ENCODE data around the gene ELK3. TPM values are rescaled to one million over a fixed set of nuclear protein-coding genes. Genes with fewer than 3 reads are reported as not detected.

ELK3 gene
- total RNA-seq (2012; rRNA removed) = 46.6 and 58.5 TPM in 2 replicates

GRCh38 chr12:96193725-96194575 lies at the start of gene ELK3:
TSS of gene ELK3 (plus strand) at chr12:96194375.
- H3K4me1 ChIP-seq (ENCODE audit: control insufficient read depth, insufficient read depth, low read length) = peaks cover 16% of the 10 kb centered on the region
- peak within 1 kb of the TSS; percentile 99 for H3K9ac ChIP-seq (ENCODE audit: low read depth, low read length)
- peak within 1 kb of the TSS; percentile 97 for H3K4me3 ChIP-seq (ENCODE audit: low read length)
- peak within 1 kb of the TSS; percentile 90 for H3K4me2 ChIP-seq (ENCODE audit: low read length)
- H3K36me3 ChIP-seq (ENCODE audit: insufficient read depth, low read length) = peaks cover 6% of the 10 kb centered on the region
- H3K27me3 ChIP-seq (ENCODE audit: control insufficient read depth, insufficient read depth, low read length) = no peaks in the 10 kb centered on the region
- no peaks in the 10 kb centered on the region for H3K9me3 ChIP-seq (replicated peaks; ENCODE audit: low read length)

- no peak overlapping the region for H3K4me2 ChIP-seq (ENCODE audit: low read length)
- no peaks in the 10 kb centered on the region for H3K36me3 ChIP-seq (ENCODE audit: insufficient read depth, low read length)
- H3K9me3 ChIP-seq (replicated peaks; ENCODE audit: low read length) = no peaks in the 10 kb centered on the region
- H3K9ac ChIP-seq (ENCODE audit: low read depth, low read length) = no peak overlapping the region
- H3K4me3 ChIP-seq (ENCODE audit: low read length) = no peak overlapping the region
- H3K27me3 ChIP-seq (ENCODE audit: control insufficient read depth, insufficient read depth, low read length) = no peaks in the 10 kb centered on the region
- peaks cover 1% of the 10 kb centered on the region for H3K4me1 ChIP-seq (ENCODE audit: control insufficient read depth, insufficient read depth, low read length)
Measured at GRCh38 chr12:96146747-96147146, 47.4 kb upstream of the ELK3 start.

GRCh38 chr12:96150442-96150841 lies 43.7 kb upstream of the ELK3 start:
- no peaks in the 10 kb centered on the region for H3K36me3 ChIP-seq (ENCODE audit: insufficient read depth, low read length)
- no peak overlapping the region for H3K4me3 ChIP-seq (ENCODE audit: low read length)
- no peaks in the 10 kb centered on the region for H3K9me3 ChIP-seq (replicated peaks; ENCODE audit: low read length)
- H3K4me2 ChIP-seq (ENCODE audit: low read length) = no peak overlapping the region
- no peaks in the 10 kb centered on the region for H3K4me1 ChIP-seq (ENCODE audit: control insufficient read depth, insufficient read depth, low read length)
- H3K9ac ChIP-seq (ENCODE audit: low read depth, low read length) = no peak overlapping the region
- H3K27me3 ChIP-seq (ENCODE audit: control insufficient read depth, insufficient read depth, low read length) = no peaks in the 10 kb centered on the region

- Histone ChIP-seq H3K4me2 (ENCODE audit: low read length) (no peak overlapping the region), H3K27me3 (ENCODE audit: control insufficient read depth, insufficient read depth, low read length) (no peaks in the 10 kb centered on the region), H3K4me1 (ENCODE audit: control insufficient read depth, insufficient read depth, low read length) (no peaks in the 10 kb centered on the region), H3K9ac (ENCODE audit: low read depth, low read length) (no peak overlapping the region), H3K4me3 (ENCODE audit: low read length) (no peak overlapping the region), H3K36me3 (ENCODE audit: insufficient read depth, low read length) (no peaks in the 10 kb centered on the region), H3K9me3 (replicated peaks; ENCODE audit: low read length) (no peaks in the 10 kb centered on the region)
Measured at GRCh38 chr12:96152164-96152563, 42.0 kb upstream of the ELK3 start.

GRCh38 chr12:96153131-96153725 lies 40.9 kb upstream of the ELK3 start:
- Histone ChIP-seq H3K4me2 (ENCODE audit: low read length) (no peak overlapping the region), H3K9ac (ENCODE audit: low read depth, low read length) (no peak overlapping the region), H3K4me3 (ENCODE audit: low read length) (no peak overlapping the region), H3K36me3 (ENCODE audit: insufficient read depth, low read length) (no peaks in the 10 kb centered on the region), H3K4me1 (ENCODE audit: control insufficient read depth, insufficient read depth, low read length) (no peaks in the 10 kb centered on the region), H3K9me3 (replicated peaks; ENCODE audit: low read length) (no peaks in the 10 kb centered on the region), H3K27me3 (ENCODE audit: control insufficient read depth, insufficient read depth, low read length) (no peaks in the 10 kb centered on the region)

GRCh38 chr12:96155181-96155580 lies 39.0 kb upstream of the ELK3 start:
- Histone ChIP-seq H3K9ac (ENCODE audit: low read depth, low read length) (no peak overlapping the region), H3K9me3 (replicated peaks; ENCODE audit: low read length) (no peaks in the 10 kb centered on the region), H3K4me3 (ENCODE audit: low read length) (no peak overlapping the region), H3K36me3 (ENCODE audit: insufficient read depth, low read length) (no peaks in the 10 kb centered on the region), H3K4me2 (ENCODE audit: low read length) (no peak overlapping the region), H3K4me1 (ENCODE audit: control insufficient read depth, insufficient read depth, low read length) (no peaks in the 10 kb centered on the region), H3K27me3 (ENCODE audit: control insufficient read depth, insufficient read depth, low read length) (no peaks in the 10 kb centered on the region)

- no peaks in the 10 kb centered on the region for H3K36me3 ChIP-seq (ENCODE audit: insufficient read depth, low read length)
- H3K4me2 ChIP-seq (ENCODE audit: low read length) = no peak overlapping the region
- no peaks in the 10 kb centered on the region for H3K27me3 ChIP-seq (ENCODE audit: control insufficient read depth, insufficient read depth, low read length)
- no peaks in the 10 kb centered on the region for H3K9me3 ChIP-seq (replicated peaks; ENCODE audit: low read length)
- H3K9ac ChIP-seq (ENCODE audit: low read depth, low read length) = no peak overlapping the region
- no peak overlapping the region for H3K4me3 ChIP-seq (ENCODE audit: low read length)
- H3K4me1 ChIP-seq (ENCODE audit: control insufficient read depth, insufficient read depth, low read length) = no peaks in the 10 kb centered on the region
Measured at GRCh38 chr12:96155781-96156180, 38.4 kb upstream of the ELK3 start.

- Histone ChIP-seq H3K4me1 (ENCODE audit: control insufficient read depth, insufficient read depth, low read length) (no peaks in the 10 kb centered on the region), H3K9ac (ENCODE audit: low read depth, low read length) (no peak overlapping the region), H3K36me3 (ENCODE audit: insufficient read depth, low read length) (no peaks in the 10 kb centered on the region), H3K9me3 (replicated peaks; ENCODE audit: low read length) (no peaks in the 10 kb centered on the region), H3K27me3 (ENCODE audit: control insufficient read depth, insufficient read depth, low read length) (no peaks in the 10 kb centered on the region), H3K4me2 (ENCODE audit: low read length) (no peak overlapping the region), H3K4me3 (ENCODE audit: low read length) (no peak overlapping the region)
Measured at GRCh38 chr12:96156211-96156610, 38.0 kb upstream of the ELK3 start.

- Histone ChIP-seq H3K4me3 (ENCODE audit: low read length) (no peak overlapping the region), H3K27me3 (ENCODE audit: control insufficient read depth, insufficient read depth, low read length) (no peaks in the 10 kb centered on the region), H3K4me2 (ENCODE audit: low read length) (no peak overlapping the region), H3K4me1 (ENCODE audit: control insufficient read depth, insufficient read depth, low read length) (no peaks in the 10 kb centered on the region), H3K9ac (ENCODE audit: low read depth, low read length) (no peak overlapping the region), H3K9me3 (replicated peaks; ENCODE audit: low read length) (no peaks in the 10 kb centered on the region), H3K36me3 (ENCODE audit: insufficient read depth, low read length) (no peaks in the 10 kb centered on the region)
Measured at GRCh38 chr12:96157427-96157826, 36.7 kb upstream of the ELK3 start.

- Histone ChIP-seq H3K4me1 (ENCODE audit: control insufficient read depth, insufficient read depth, low read length) (no peaks in the 10 kb centered on the region), H3K4me3 (ENCODE audit: low read length) (no peak overlapping the region), H3K9me3 (replicated peaks; ENCODE audit: low read length) (no peaks in the 10 kb centered on the region), H3K27me3 (ENCODE audit: control insufficient read depth, insufficient read depth, low read length) (no peaks in the 10 kb centered on the region), H3K36me3 (ENCODE audit: insufficient read depth, low read length) (no peaks in the 10 kb centered on the region), H3K9ac (ENCODE audit: low read depth, low read length) (no peak overlapping the region), H3K4me2 (ENCODE audit: low read length) (no peak overlapping the region)
Measured at GRCh38 chr12:96164951-96165811, 29.0 kb upstream of the ELK3 start.

GRCh38 chr12:96166765-96167164 lies 27.4 kb upstream of the ELK3 start:
- H3K4me3 ChIP-seq (ENCODE audit: low read length) = no peak overlapping the region
- no peaks in the 10 kb centered on the region for H3K27me3 ChIP-seq (ENCODE audit: control insufficient read depth, insufficient read depth, low read length)
- no peaks in the 10 kb centered on the region for H3K4me1 ChIP-seq (ENCODE audit: control insufficient read depth, insufficient read depth, low read length)
- H3K36me3 ChIP-seq (ENCODE audit: insufficient read depth, low read length) = no peaks in the 10 kb centered on the region
- H3K9ac ChIP-seq (ENCODE audit: low read depth, low read length) = no peak overlapping the region
- H3K9me3 ChIP-seq (replicated peaks; ENCODE audit: low read length) = no peaks in the 10 kb centered on the region
- H3K4me2 ChIP-seq (ENCODE audit: low read length) = no peak overlapping the region
